Measurements from ENCODE around the gene UNC13D.
"Not testable (repeated sequence)": the region's sequence is repeated elsewhere in the genome, so short reads cannot be mapped to it uniquely, and the experiment has no call there.

Gene UNC13D

GRCh38 chr17:75874323-75875181 lies 30.3 kb upstream of the UNC13D start:
- DNase-seq (ENCODE audit: low read depth), result no peak

GRCh38 chr17:75873587-75874322 lies 29.6 kb upstream of the UNC13D start:
- no peak for DNase-seq (ENCODE audit: low read depth)

GRCh38 chr17:75872434-75873351 lies 28.5 kb upstream of the UNC13D start:
- DNase-seq (ENCODE audit: low read depth), result peak; percentile 79

- DNase-seq (ENCODE audit: low read depth), result not testable (repeated sequence)
These were observed 26.0 kb upstream of the UNC13D start for GRCh38 chr17:75870228-75870627.

- peak; percentile 57 for DNase-seq (ENCODE audit: low read depth)
These were observed 25.3 kb upstream of the UNC13D start for GRCh38 chr17:75869282-75870141.

- DNase-seq (ENCODE audit: low read depth), result not testable (repeated sequence)
These were observed 24.6 kb upstream of the UNC13D start for GRCh38 chr17:75868730-75869281.

GRCh38 chr17:75865404-75866188 lies 21.4 kb upstream of the UNC13D start:
- not testable (repeated sequence) for DNase-seq (ENCODE audit: low read depth)

GRCh38 chr17:75864887-75865286 lies 20.7 kb upstream of the UNC13D start:
- not testable (repeated sequence) for DNase-seq (ENCODE audit: low read depth)

GRCh38 chr17:75864448-75864871 lies 20.3 kb upstream of the UNC13D start:
- DNase-seq (ENCODE audit: low read depth), result peak; percentile 62

GRCh38 chr17:75861927-75862317 lies 17.7 kb upstream of the UNC13D start:
- DNase-seq (ENCODE audit: low read depth), result no peak

GRCh38 chr17:75859358-75859757 lies 15.2 kb upstream of the UNC13D start:
- not testable (repeated sequence) for DNase-seq (ENCODE audit: low read depth)

GRCh38 chr17:75856062-75856756 lies 12.0 kb upstream of the UNC13D start:
- DNase-seq (ENCODE audit: low read depth), result no peak

- peak; percentile 100 for DNase-seq (ENCODE audit: low read depth)
These were observed 11.3 kb upstream of the UNC13D start, which contains the start of gene WBP2 for GRCh38 chr17:75855310-75856061. TSS of gene WBP2 (minus strand) at chr17:75855335. CDS start at chr17:75855297, 38 bp downstream.

- no peak for DNase-seq (ENCODE audit: low read depth)
These were observed 10.7 kb upstream of the UNC13D start for GRCh38 chr17:75854881-75855309.

- DNase-seq (ENCODE audit: low read depth), result no peak
These were observed 10.0 kb upstream of the UNC13D start for GRCh38 chr17:75854101-75854748.

GRCh38 chr17:75853433-75853832 lies 9.2 kb upstream of the UNC13D start:
- DNase-seq (ENCODE audit: low read depth), result no peak

- not testable (repeated sequence) for DNase-seq (ENCODE audit: low read depth)
These were observed 7.4 kb upstream of the UNC13D start for GRCh38 chr17:75851693-75851991.

Data from fibroblast of the conjunctiva (primary cell).